HepG2 (cell line): ENCODE data around the gene EMC9. TPM values are rescaled to one million over a fixed set of nuclear protein-coding genes. Genes with fewer than 3 reads are reported as not detected.

Experiments used
- ETV5 ChIP-seq: IDR thresholded peaks from 2 replicates; pipeline ENCODE4 v1.6.1; 2018; ENCODE audit warnings: missing biosample characterization, missing genetic modification reagents, inconsistent platforms, borderline replicate concordance
- HMG20A ChIP-seq: IDR thresholded peaks from 2 replicates; pipeline ENCODE4 v1.6.1; 2016; ENCODE audit warnings: borderline replicate concordance
- HNRNPK ChIP-seq: fragments of 200-400 bp; formaldehyde crosslinking; IDR thresholded peaks from 2 replicates; pipeline ENCODE4 v1.6.1; 2018; ENCODE audit warnings: low read length, low read depth, moderate library complexity, mild to moderate bottlenecking; ENCODE audit not compliant: poor library complexity, severe bottlenecking
- JARID2 ChIP-seq: sonication (generic); formaldehyde crosslinking; IDR thresholded peaks from 2 replicates; pipeline ENCODE4 v1.8.1; 2023; ENCODE audit warnings: missing genetic modification reagents, inconsistent platforms; ENCODE audit not compliant: insufficient replicate concordance
- KLF15 ChIP-seq: sonication (generic); formaldehyde crosslinking; IDR thresholded peaks from 2 replicates; pipeline ENCODE4 v1.8.1; 2023; ENCODE audit warnings: borderline replicate concordance, mild to moderate bottlenecking, inconsistent platforms, missing genetic modification reagents, mixed read lengths
- MTERF4 ChIP-seq: sonication (generic); formaldehyde crosslinking; IDR thresholded peaks from 2 replicates; pipeline ENCODE4 v1.8.0; 2023; ENCODE audit warnings: mild to moderate bottlenecking, missing genetic modification reagents
- NCOA5 ChIP-seq: sonication (generic); formaldehyde crosslinking; IDR thresholded peaks from 2 replicates; pipeline ENCODE4 v1.4.0; 2020; ENCODE audit warnings: missing genetic modification reagents
- PHF8 ChIP-seq: sonication (generic); formaldehyde crosslinking; IDR thresholded peaks from 2 replicates; pipeline ENCODE4 v1.5.0; 2020; ENCODE audit warnings: missing genetic modification reagents
- RFXANK ChIP-seq: IDR thresholded peaks from 2 replicates; pipeline ENCODE4 v1.6.1; 2016
- SMYD3 ChIP-seq: sonication (generic); formaldehyde crosslinking; IDR thresholded peaks from 2 replicates; pipeline ENCODE4 v1.8.1; 2023; ENCODE audit warnings: mild to moderate bottlenecking, missing genetic modification reagents
- ZBTB7B ChIP-seq: sonication (generic); formaldehyde crosslinking; IDR thresholded peaks from 2 replicates; pipeline ENCODE4 v1.4.0; 2020; ENCODE audit warnings: missing genetic modification reagents
- ZFP82 ChIP-seq: sonication (generic); formaldehyde crosslinking; IDR thresholded peaks from 2 replicates; pipeline ENCODE4 v1.5.1; 2020; ENCODE audit warnings: mild to moderate bottlenecking, missing genetic modification reagents, borderline replicate concordance
- ZFX ChIP-seq: sonication (generic); formaldehyde crosslinking; IDR thresholded peaks from 2 replicates; pipeline ENCODE4 v1.4.0; 2020; ENCODE audit warnings: mild to moderate bottlenecking, low read depth, missing genetic modification reagents, moderate library complexity
- ZNF329 ChIP-seq: sonication (generic); formaldehyde crosslinking; IDR thresholded peaks from 2 replicates; pipeline ENCODE4 v1.9.0; 2021; ENCODE audit warnings: low read depth, mild to moderate bottlenecking, missing genetic modification reagents
- ZNF761 ChIP-seq: sonication (generic); formaldehyde crosslinking; conservative IDR thresholded peaks from 2 replicates; pipeline ENCODE4 v1.4.0; 2020; ENCODE audit warnings: mild to moderate bottlenecking, missing genetic modification reagents
- polyA plus RNA-seq, 8 experiments: library from polyadenylated mRNA; depleted of rRNA in 3 of 8; stranded (reverse) in 7 of 8; unstranded in 1 of 8; fragments of >200 nt; fragmentation: Illumina TruSeq in 4 of 8; extraction: Trizol in 4 of 8; gene quantifications; 2 replicates each; pipeline versions ENCODE4 v1.2.1 to v1.2.3, GENCODE V29; 2011 to 2016; ENCODE audit warnings: low read depth in 4 of 8, missing spikeins in 1 of 8, mixed read lengths in 1 of 8; ENCODE audit not compliant: insufficient read depth in 1 of 8
- total RNA-seq, 5 experiments: library from RNA; depleted of rRNA; stranded (reverse); fragments of >200 nt; fragmentation: Illumina TruSeq; extraction: Trizol; gene quantifications; 2 replicates each; pipeline ENCODE4 v1.2.3, GENCODE V29; 2016; ENCODE audit warnings: low read depth in 1 of 5
- TF ChIP-seq, protein P1 (sequence below): sonication (generic); formaldehyde crosslinking; IDR thresholded peaks from 2 replicates; pipeline ENCODE4 v1.4.0; 2020; ENCODE audit warnings: missing genetic modification reagents
- TF ChIP-seq, protein P2 (sequence below): sonication (generic); formaldehyde crosslinking; IDR thresholded peaks from 2 replicates; pipeline ENCODE4 v1.5.0; 2020; ENCODE audit warnings: mild to moderate bottlenecking, missing genetic modification reagents, moderate library complexity
- TF ChIP-seq, protein P3 (sequence below): IDR thresholded peaks from 2 replicates; pipeline ENCODE4 v1.6.1; 2016
- TF ChIP-seq, protein P4 (sequence below): sonication (generic); formaldehyde crosslinking; IDR thresholded peaks from 2 replicates; pipeline ENCODE4 v1.5.0; 2020; ENCODE audit warnings: mild to moderate bottlenecking, low read depth, missing genetic modification reagents, borderline replicate concordance
- TF ChIP-seq, protein P5 (sequence below): sonication (generic); formaldehyde crosslinking; IDR thresholded peaks from 2 replicates; pipeline ENCODE4 v1.4.0; 2020; ENCODE audit warnings: missing genetic modification reagents

Gene EMC9
- total and polyA plus RNA-seq, 2 of the 13 experiments (the other 11 are each of a cell fraction or from before 2014, with no cell fraction given) = 60.5 to 78.7 TPM

DNA sequence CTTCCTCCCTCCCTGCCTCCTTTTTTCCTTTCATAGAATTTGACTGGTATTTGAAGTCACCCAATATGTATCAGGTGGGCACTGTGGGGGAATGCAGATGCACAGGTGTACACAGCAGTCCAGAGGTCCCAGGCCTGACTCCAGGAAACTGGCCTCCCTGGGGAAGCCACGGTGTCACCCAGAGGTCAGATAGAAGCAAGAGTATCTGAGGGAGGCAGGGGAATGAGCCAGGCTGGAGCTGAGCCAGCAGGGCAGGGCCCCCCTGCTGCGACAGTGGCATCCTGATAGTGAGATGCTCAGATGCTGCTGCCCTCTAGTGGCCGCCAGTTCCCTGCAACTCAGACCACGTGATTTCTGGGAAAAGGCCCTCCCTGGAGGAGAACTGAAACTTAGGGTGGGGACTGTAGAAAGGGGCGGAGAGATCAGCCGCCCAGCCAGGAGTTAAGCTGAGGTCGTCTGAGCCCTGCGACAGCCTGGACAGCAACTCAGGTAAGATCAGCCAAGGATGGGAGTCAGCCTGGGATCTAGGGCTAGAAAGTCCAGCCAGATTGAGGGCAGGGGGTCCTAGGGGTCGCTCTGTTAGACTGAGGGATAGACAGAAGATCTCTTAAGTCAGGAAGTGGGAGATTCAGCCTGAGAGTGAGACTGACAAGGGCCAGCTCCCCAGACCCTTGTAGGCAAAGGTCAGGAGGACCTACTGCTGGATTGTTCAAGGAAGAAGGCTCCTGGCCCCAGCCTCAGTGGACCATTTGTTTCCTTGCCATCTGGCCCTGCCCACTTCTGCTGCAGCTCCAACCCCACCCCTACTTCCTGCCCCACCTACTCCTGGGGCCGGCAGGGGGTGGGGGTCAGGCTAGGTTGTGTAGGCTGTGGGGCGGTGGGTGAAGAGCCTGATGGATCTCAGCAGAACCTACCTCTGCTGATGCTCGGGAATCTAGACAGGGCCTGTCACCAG, 19.7 kb upstream of the EMC9 start, which contains the start of gene IRF9 (continued):
- TF ChIP-seq JARID2 = peak; percentile 94
- TF ChIP-seq, protein P1, sequence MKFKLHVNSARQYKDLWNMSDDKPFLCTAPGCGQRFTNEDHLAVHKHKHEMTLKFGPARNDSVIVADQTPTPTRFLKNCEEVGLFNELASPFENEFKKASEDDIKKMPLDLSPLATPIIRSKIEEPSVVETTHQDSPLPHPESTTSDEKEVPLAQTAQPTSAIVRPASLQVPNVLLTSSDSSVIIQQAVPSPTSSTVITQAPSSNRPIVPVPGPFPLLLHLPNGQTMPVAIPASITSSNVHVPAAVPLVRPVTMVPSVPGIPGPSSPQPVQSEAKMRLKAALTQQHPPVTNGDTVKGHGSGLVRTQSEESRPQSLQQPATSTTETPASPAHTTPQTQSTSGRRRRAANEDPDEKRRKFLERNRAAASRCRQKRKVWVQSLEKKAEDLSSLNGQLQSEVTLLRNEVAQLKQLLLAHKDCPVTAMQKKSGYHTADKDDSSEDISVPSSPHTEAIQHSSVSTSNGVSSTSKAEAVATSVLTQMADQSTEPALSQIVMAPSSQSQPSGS (CRISPR knock-in tag) = peak; percentile 98
- TF ChIP-seq MTERF4 (CRISPR knock-in tag) = peak; percentile 84; the same call in 1 of the 2 replicates
- TF ChIP-seq PHF8 (CRISPR knock-in tag) = peak; percentile 81
- TF ChIP-seq ZFP82 (CRISPR knock-in tag) = peak; percentile 93; the same call in 1 of the 2 replicates
- TF ChIP-seq ZNF761 (CRISPR knock-in tag) = peak; percentile 85; the same call in 1 of the 2 replicates
- peak; percentile 97 for TF ChIP-seq ZBTB7B (CRISPR knock-in tag)
- TF ChIP-seq, protein P2, sequence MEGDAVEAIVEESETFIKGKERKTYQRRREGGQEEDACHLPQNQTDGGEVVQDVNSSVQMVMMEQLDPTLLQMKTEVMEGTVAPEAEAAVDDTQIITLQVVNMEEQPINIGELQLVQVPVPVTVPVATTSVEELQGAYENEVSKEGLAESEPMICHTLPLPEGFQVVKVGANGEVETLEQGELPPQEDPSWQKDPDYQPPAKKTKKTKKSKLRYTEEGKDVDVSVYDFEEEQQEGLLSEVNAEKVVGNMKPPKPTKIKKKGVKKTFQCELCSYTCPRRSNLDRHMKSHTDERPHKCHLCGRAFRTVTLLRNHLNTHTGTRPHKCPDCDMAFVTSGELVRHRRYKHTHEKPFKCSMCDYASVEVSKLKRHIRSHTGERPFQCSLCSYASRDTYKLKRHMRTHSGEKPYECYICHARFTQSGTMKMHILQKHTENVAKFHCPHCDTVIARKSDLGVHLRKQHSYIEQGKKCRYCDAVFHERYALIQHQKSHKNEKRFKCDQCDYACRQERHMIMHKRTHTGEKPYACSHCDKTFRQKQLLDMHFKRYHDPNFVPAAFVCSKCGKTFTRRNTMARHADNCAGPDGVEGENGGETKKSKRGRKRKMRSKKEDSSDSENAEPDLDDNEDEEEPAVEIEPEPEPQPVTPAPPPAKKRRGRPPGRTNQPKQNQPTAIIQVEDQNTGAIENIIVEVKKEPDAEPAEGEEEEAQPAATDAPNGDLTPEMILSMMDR (CRISPR knock-in tag) = peak; percentile 100
- TF ChIP-seq, protein P3, sequence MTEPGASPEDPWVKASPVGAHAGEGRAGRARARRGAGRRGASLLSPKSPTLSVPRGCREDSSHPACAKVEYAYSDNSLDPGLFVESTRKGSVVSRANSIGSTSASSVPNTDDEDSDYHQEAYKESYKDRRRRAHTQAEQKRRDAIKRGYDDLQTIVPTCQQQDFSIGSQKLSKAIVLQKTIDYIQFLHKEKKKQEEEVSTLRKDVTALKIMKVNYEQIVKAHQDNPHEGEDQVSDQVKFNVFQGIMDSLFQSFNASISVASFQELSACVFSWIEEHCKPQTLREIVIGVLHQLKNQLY (CRISPR knock-in tag) = peak; percentile 98
- TF ChIP-seq HNRNPK = no peak
- TF ChIP-seq HMG20A (CRISPR knock-in tag) = peak; percentile 74
- peak; percentile 97 for TF ChIP-seq RFXANK (CRISPR knock-in tag)
- TF ChIP-seq, protein P4, sequence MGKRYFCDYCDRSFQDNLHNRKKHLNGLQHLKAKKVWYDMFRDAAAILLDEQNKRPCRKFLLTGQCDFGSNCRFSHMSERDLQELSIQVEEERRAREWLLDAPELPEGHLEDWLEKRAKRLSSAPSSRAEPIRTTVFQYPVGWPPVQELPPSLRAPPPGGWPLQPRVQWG (CRISPR knock-in tag) = no peak
- peak; percentile 87 for TF ChIP-seq ETV5 (CRISPR knock-in tag)
- TF ChIP-seq ZNF329 (CRISPR knock-in tag) = peak; percentile 93
- TF ChIP-seq NCOA5 = no peak; the same call in 1 of the 2 replicates
- TF ChIP-seq ZFX (CRISPR knock-in tag) = peak; percentile 84
- TF ChIP-seq, protein P5, sequence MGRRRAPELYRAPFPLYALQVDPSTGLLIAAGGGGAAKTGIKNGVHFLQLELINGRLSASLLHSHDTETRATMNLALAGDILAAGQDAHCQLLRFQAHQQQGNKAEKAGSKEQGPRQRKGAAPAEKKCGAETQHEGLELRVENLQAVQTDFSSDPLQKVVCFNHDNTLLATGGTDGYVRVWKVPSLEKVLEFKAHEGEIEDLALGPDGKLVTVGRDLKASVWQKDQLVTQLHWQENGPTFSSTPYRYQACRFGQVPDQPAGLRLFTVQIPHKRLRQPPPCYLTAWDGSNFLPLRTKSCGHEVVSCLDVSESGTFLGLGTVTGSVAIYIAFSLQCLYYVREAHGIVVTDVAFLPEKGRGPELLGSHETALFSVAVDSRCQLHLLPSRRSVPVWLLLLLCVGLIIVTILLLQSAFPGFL (CRISPR knock-in tag) = 0 out of 2 replicates have a peak, but pooled peaks have one; percentile 79
- TF ChIP-seq SMYD3 (CRISPR knock-in tag) = peak; percentile 80
- TF ChIP-seq KLF15 (CRISPR knock-in tag) = peak; percentile 76; the same call in 1 of the 2 replicates
